ENCODE data around the gene SOX15. TPM values are rescaled to one million over a fixed set of nuclear protein-coding genes. Genes with fewer than 3 reads are reported as not detected.
A peak's percentile ranks its signal among the peaks of the same experiment; 100 is the strongest.

The SOX15 gene
- total RNA-seq, 1 experiment from 2014 or later = 0.33 TPM

DNA sequence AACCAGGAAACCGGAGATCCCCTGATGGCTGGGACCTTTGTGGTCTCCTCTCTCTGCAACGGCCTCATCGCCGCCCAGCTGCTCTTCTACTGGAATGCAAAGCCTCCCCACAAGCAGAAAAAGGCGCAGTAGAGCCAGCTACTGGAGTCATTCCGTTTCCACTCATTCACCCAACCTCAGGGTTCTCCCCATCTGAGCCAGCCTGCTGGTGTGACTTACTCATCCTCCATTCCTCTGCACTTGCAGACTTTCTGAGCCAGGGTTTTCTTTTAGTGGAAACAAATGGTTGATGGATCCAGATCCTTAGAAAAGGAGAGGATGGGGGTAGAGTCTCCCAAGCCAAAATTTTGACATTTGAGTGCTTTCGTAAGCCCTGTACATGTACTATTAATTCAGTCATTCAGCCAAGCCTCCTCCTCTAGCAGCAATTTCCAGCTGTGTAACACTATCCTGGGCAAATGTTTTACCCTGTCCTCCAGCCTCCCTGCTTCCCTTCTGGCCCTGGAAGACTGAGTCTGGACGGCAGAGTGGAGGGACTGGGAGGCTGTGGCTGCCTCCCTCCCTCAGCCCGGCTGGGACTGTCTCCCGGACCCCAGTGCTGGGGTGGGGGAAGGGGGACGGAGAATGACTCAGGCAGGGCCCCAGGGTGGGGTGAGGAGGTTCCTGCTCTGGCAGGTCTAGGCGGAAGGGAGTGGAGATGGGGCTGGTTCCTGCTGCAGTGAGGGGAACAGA lies 2.3 kb downstream of the SOX15 start:
- Histone ChIP-seq H3K27ac (ENCODE audit: low read length) (0 out of 2 replicates have a peak overlapping the region, but pooled peaks have one; percentile 2), H3K27me3 (ENCODE audit: control insufficient read depth, insufficient read depth, low read length) (no peaks in the 10 kb centered on the region), H3K4me3 (ENCODE audit: low read depth in 2 of 2, low read length in 2 of 2) (no peak overlapping the region), H3K9me3 (ENCODE audit: control insufficient read depth, insufficient read depth, low read depth, low read length) (no peaks in the 10 kb centered on the region), H3K4me1 (ENCODE audit: control insufficient read depth, insufficient read depth, low read length) (peaks cover 22% of the 10 kb centered on the region), H3K36me3 (ENCODE audit: control insufficient read depth, insufficient read depth, low read length) (peaks cover 5% of the 10 kb centered on the region)
- ATAC-seq (no peak), DNase-seq (ENCODE audit: low read depth, low spot score) (no peak)
- TF ChIP-seq SIN3A (IDR thresholded peaks at IDR 0.05; ENCODE audit: borderline replicate concordance, insufficient read depth, low read depth, low read length) (no peak), REST (IDR thresholded peaks at IDR 0.05; ENCODE audit: insufficient read depth in 1 of 2, low read depth in 2 of 2, low read length in 1 of 2) (no peak), TCF7L2 (IDR thresholded peaks at IDR 0.05; ENCODE audit: low read depth, low read length) (no peak), POLR2AphosphoS5 (IDR thresholded peaks at IDR 0.05; ENCODE audit: low read depth, low read length) (no peak)
- TF ChIP-seq, protein P1, sequence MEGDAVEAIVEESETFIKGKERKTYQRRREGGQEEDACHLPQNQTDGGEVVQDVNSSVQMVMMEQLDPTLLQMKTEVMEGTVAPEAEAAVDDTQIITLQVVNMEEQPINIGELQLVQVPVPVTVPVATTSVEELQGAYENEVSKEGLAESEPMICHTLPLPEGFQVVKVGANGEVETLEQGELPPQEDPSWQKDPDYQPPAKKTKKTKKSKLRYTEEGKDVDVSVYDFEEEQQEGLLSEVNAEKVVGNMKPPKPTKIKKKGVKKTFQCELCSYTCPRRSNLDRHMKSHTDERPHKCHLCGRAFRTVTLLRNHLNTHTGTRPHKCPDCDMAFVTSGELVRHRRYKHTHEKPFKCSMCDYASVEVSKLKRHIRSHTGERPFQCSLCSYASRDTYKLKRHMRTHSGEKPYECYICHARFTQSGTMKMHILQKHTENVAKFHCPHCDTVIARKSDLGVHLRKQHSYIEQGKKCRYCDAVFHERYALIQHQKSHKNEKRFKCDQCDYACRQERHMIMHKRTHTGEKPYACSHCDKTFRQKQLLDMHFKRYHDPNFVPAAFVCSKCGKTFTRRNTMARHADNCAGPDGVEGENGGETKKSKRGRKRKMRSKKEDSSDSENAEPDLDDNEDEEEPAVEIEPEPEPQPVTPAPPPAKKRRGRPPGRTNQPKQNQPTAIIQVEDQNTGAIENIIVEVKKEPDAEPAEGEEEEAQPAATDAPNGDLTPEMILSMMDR (IDR thresholded peaks at IDR 0.05) = no peak
- in situ Hi-C loops (cut with HindIII; ENCODE audit: low pct_unique_long_range_greater_than_20kb, low sequenced_read_pairs) = no loop called here
- POLR2A ChIA-PET = no interaction called here
- intact Hi-C loops (cut with micrococcal nuclease; ENCODE audit: unreplicated experiment) = loop anchor here (2.0 kb wide), 1 partner anchor 99 kb away; the partner anchor contains the start of gene TP53
- TSS peak; percentile 38 for BruUV-seq (replicated peaks)
- CTCF ChIA-PET = interaction anchor here (1.2 kb wide), 1 partner anchor 100 kb away, joined by 7 read pairs; the partner anchor contains the start of genes TP53 and WRAP53

DNA sequence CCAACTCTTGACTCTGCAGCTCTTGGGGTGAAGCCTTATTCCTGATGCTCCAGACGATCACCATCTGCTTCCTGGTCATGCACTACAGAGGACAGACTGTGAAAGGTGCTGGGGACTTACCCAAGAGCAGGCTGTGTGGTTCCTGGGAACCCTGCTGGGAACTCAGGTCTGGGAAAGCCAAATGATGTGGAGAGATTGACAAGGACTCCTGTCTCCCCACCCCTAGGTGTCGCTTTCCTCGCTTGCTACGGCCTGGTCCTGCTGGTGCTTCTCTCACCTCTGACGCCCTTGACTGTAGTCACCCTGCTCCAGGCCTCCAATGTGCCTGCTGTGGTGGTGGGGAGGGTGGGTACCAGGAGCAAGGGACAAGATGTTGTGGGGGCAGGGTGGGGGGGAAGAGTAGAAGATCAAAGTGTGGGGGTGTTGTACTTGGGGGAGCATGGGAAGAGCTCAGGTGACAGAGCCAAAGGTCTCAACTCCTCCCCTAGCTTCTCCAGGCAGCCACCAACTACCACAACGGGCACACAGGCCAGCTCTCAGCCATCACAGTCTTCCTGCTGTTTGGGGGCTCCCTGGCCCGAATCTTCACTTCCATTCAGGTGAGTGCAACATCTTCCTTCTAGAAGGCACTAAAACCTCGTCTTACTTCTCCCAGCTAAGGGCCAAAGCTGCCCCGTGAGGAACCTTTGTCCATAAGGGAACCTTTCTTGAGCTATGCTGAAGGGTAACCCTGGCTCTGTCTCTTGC lies 3.0 kb downstream of the SOX15 start:
- Histone ChIP-seq H3K27ac (ENCODE audit: low read length) (0 out of 2 replicates have a peak overlapping the region, but pooled peaks have one; percentile 2), H3K4me3 (ENCODE audit: low read depth in 2 of 2, low read length in 2 of 2) (no peak overlapping the region), H3K27me3 (ENCODE audit: control insufficient read depth, insufficient read depth, low read length) (no peaks in the 10 kb centered on the region), H3K4me1 (ENCODE audit: control insufficient read depth, insufficient read depth, low read length) (peaks cover 28% of the 10 kb centered on the region), H3K9me3 (ENCODE audit: control insufficient read depth, insufficient read depth, low read depth, low read length) (no peaks in the 10 kb centered on the region), H3K36me3 (ENCODE audit: control insufficient read depth, insufficient read depth, low read length) (peaks cover 5% of the 10 kb centered on the region)
- TF ChIP-seq, protein P1 (IDR thresholded peaks at IDR 0.05) = peak; percentile 85
- no peak for TF ChIP-seq TCF7L2 (IDR thresholded peaks at IDR 0.05; ENCODE audit: low read depth, low read length)
- ATAC-seq (peak; percentile 43), DNase-seq (ENCODE audit: low read depth, low spot score) (no peak)
- ChIA-PET CTCF (interaction anchor here (1.2 kb wide), 1 partner anchor 101 kb away, joined by 7 read pairs; the partner anchor contains the start of genes TP53 and WRAP53), POLR2A (no interaction called here)
- BruUV-seq (replicated peaks) = no TSS peak
- intact Hi-C loops (cut with micrococcal nuclease; ENCODE audit: unreplicated experiment) = loop anchor here (2.0 kb wide), 1 partner anchor 100 kb away; the partner anchor contains the start of gene TP53
- in situ Hi-C loops (cut with HindIII; ENCODE audit: low pct_unique_long_range_greater_than_20kb, low sequenced_read_pairs) = no loop called here
